GM12865 (cell line): Measurements from ENCODE around the gene TFAP2D.

Experiments
- DNase-seq: peaks from one replicate; pipeline ENCODE4 v3.0.0; 2010; ENCODE audit warnings: low read depth
- H3K4me3 ChIP-seq: 2 replicates; pipeline ENCODE4 v1.5.1; 2011; ENCODE audit warnings: mild to moderate bottlenecking, low read depth, low read length, control low read depth
- TF ChIP-seq, protein P1 (sequence below): IDR thresholded peaks from 2 replicates; pipeline ENCODE4 v1.5.1; 2011; ENCODE audit warnings: low read length, control low read depth, low read depth, inconsistent platforms; ENCODE audit not compliant: insufficient read depth; ENCODE audit errors: missing control alignments

TFAP2D gene

DNA sequence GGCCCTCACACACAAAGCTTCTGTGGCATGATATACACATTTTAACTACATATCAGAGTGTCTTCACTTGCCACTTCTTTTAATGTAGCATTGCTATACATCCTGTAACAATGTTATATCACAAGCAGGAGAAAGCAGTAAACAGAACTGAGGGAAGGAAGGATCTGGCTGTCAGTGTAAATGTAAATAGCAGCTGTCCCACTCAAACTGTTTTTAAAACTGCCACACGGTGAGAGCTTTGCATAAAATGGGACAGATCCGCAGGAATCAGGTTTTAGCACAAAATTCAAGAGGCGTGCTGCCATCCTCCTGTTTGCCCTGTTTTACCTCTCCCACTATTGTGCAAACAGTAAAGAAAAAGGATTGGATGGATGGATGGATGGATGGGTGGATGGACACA is 28.8 kb downstream of the TFAP2D start:
- H3K4me3 ChIP-seq = no peak overlapping the region
- no peak for DNase-seq
- TF ChIP-seq, protein P1, sequence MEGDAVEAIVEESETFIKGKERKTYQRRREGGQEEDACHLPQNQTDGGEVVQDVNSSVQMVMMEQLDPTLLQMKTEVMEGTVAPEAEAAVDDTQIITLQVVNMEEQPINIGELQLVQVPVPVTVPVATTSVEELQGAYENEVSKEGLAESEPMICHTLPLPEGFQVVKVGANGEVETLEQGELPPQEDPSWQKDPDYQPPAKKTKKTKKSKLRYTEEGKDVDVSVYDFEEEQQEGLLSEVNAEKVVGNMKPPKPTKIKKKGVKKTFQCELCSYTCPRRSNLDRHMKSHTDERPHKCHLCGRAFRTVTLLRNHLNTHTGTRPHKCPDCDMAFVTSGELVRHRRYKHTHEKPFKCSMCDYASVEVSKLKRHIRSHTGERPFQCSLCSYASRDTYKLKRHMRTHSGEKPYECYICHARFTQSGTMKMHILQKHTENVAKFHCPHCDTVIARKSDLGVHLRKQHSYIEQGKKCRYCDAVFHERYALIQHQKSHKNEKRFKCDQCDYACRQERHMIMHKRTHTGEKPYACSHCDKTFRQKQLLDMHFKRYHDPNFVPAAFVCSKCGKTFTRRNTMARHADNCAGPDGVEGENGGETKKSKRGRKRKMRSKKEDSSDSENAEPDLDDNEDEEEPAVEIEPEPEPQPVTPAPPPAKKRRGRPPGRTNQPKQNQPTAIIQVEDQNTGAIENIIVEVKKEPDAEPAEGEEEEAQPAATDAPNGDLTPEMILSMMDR = no peak

DNA sequence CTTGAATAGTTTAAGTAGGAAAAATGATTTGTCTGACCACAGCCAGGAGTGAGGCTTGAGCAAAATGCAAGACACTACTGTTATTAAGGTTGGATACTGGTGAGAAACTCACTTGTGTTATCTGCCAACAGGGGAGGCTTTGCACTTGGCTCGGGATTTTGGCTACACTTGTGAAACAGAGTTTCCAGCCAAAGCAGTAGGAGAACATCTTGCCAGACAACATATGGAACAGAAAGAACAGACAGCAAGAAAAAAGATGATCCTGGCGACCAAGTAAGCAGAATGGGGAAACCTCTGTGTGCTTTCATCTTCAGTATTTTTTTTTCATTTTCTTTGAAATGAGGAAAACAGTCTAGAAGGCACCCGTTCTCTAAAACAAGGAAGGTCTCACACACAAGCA is 31.6 kb downstream of the TFAP2D start:
- no peak for DNase-seq
- TF ChIP-seq, protein P1 = no peak
- H3K4me3 ChIP-seq = no peak overlapping the region

DNA sequence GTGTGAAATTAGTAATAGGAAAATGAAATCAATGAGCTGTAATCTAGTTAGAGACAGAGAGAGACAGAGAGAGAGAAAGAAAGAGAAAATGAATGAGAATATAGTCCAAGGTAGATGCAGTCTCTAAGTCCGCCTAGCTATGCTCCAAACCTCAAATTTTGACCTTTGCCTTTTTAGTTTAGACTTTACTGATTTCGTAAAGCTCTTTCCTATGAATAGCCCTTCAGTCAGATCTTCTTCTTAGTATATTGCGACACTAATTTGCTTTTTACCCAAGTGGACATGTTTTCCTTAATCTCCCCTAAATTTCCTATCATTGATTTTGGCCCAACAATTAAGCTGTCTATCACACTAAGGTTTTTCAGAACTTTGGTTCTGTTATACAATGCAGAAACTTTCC is 49.5 kb downstream of the TFAP2D start:
- no peak for DNase-seq
- H3K4me3 ChIP-seq = no peak overlapping the region

DNA sequence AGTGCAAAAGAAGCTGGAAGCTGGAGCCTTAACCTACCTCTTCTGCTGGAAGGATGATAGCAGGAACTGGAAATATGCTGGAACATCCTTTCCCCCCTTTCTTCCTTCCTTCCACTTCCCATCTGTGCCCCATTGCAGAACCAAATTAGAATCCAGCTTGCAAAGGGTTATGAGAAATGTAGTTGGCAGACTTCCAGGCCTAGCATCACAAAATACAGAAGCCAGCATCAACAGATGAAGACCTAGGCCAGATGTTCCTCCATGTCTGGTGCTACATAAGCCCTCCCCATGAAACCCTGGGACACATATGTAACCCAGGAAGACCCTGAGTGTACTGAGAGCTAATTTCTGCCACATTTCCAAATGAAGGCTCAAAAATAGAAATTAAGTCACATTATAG is 65.4 kb downstream of the TFAP2D start:
- TF ChIP-seq, protein P1 = no peak
- DNase-seq = no peak
- H3K4me3 ChIP-seq = no peak overlapping the region

More for the DNA sequence above, 49.5 kb downstream of the TFAP2D start:
- TF ChIP-seq, protein P1 = no peak

DNA sequence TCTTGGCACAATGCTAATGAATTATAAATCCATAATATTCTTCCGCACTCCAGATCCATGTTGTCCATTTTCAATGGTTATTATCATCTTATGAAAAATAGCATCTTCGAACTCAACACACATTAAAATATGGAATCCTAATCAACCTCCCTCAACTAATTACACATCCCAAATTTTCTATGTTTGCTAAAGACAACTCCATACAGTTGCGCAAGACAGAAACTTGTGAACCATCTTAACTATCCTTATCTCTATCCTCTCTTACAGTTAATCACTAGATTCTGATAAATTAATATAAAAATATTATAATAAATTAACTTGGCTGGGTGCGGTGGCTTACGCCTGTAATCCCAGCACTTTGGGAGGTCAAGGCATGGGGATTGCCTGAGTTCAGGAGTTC is 67.1 kb downstream of the TFAP2D start:
- no peak for DNase-seq
- TF ChIP-seq, protein P1 = no peak
- no peak overlapping the region for H3K4me3 ChIP-seq

DNA sequence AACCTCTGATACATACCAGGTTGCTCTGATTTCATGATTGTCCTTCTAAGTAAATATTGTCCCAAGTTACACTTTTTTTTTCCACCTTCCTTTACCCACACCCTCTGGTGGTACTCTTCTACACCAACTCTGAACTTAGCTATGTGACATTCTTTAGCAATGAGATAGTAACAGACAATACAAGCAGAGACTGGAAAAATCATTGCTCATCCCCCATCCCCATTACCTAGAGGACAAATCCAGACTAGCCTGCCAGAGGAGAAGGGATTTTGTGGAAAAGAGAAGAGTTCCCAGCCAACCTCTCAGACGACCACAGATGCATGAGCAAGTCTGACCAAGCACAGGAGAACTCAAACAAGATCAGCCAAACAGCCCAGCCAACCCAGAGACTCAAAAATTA is 72.6 kb downstream of the TFAP2D start:
- H3K4me3 ChIP-seq = no peak overlapping the region
- DNase-seq = no peak
- TF ChIP-seq, protein P1 = no peak

DNA sequence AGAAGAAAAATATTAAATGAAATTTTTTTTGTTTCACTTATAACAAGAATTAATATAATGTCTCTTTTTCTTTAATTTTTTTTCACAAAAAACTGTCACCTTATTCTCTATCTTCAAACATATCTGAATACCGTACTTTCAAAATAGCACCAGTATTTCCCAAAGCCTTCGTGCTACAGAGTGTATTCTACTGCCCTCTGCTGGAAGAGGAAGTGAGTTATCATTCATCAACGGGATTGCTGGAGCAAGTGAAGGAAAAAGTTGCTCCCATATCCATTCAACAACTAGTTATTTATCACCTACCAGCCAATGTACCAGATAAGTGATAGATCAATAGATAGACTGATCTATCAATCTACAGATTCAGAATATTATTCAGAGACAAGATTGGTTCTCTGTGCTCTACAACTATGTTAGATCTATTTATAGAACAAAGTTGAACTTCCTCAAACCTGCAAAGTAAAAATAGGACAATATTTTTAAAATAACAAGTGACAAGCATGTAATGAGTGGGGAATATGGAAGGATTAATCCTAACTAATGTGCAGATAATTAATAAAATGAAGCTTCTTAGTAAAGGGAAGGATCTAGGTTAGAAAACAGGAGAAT is 78.7 kb downstream of the TFAP2D start:
- TF ChIP-seq, protein P1 = peak; percentile 71
- peak; percentile 37 for DNase-seq
- H3K4me3 ChIP-seq = no peak overlapping the region
